Activated CD4-positive, alpha-beta T cell treated with anti-CD3 and anti-CD28 coated beads, Interleukin-2, amount 10 ng/mL, durations not matched to agents 7 days and 5 days (primary cell): ENCODE results near the gene PTPRG. TPM values are rescaled to one million over a fixed set of nuclear protein-coding genes. Genes with fewer than 3 reads are reported as not detected.

Experiments
- CTCF ChIA-PET: fragments of 350-600 bp; sonication (Branson Sonifier 250); formaldehyde crosslinking; loops from one replicate; lab custom pipeline; 2021; ENCODE audit warnings: antibody characterized with exemption; lab: Charles Lee
- POLR2A ChIA-PET: fragments of 350-600 bp; sonication (Branson Sonifier 250); formaldehyde crosslinking; loops from one replicate; lab custom pipeline; 2021; ENCODE audit warnings: antibody characterized with exemption; lab: Charles Lee
- DNase-seq: peaks from one replicate; pipeline ENCODE4 v3.0.0-alpha.2; 2020
- H3K27ac Mint-ChIP-seq: one replicate; pipeline ENCODE4 v1.8.0; 2021; ENCODE audit warnings: mild to moderate bottlenecking, moderate library complexity, mixed read lengths
- H3K27me3 Mint-ChIP-seq: one replicate; pipeline ENCODE4 v1.8.0; 2021; ENCODE audit warnings: mixed read lengths
- H3K36me3 Mint-ChIP-seq: one replicate; pipeline ENCODE4 v1.8.0; 2021; ENCODE audit warnings: low read depth, mixed read lengths
- H3K4me1 Mint-ChIP-seq: one replicate; pipeline ENCODE4 v1.8.0; 2021; ENCODE audit warnings: mixed read lengths
- H3K4me3 Mint-ChIP-seq: one replicate; pipeline ENCODE4 v1.8.0; 2021; ENCODE audit warnings: mild to moderate bottlenecking, moderate library complexity, mixed read lengths
- H3K9me3 Mint-ChIP-seq: one replicate; pipeline ENCODE4 v1.8.0; 2021; ENCODE audit warnings: mixed read lengths
- total RNA-seq, 2 experiments: library from RNA; stranded (reverse); gene quantifications; one replicate each; pipeline ENCODE4 v1.2.3, GENCODE V29; 2021

The PTPRG gene
- total RNA-seq, 2 experiments from 2014 or later: not detected

- POLR2A ChIA-PET: no interaction called here
- no peaks in the 10 kb centered on the region for H3K36me3 Mint-ChIP-seq
- peaks cover 6% of the 10 kb centered on the region for H3K4me1 Mint-ChIP-seq
- peaks cover 61% of the 10 kb centered on the region for H3K27me3 Mint-ChIP-seq
- H3K4me3 Mint-ChIP-seq: no peak overlapping the region
- no peaks in the 10 kb centered on the region for H3K9me3 Mint-ChIP-seq
- H3K27ac Mint-ChIP-seq: no peak overlapping the region
- CTCF ChIA-PET: interaction anchor here (1.5 kb wide), 1 partner anchor 12 kb away, joined by 3 read pairs; no protein-coding TSS in a partner anchor
- DNase-seq: no peak
Measured at GRCh38 chr3:61565569-61565968, 4.2 kb downstream of the PTPRG start.

- peaks cover 52% of the 10 kb centered on the region for H3K27me3 Mint-ChIP-seq
- no peak for DNase-seq
- ChIA-PET POLR2A (no interaction called here), CTCF (no interaction called here)
- H3K36me3 Mint-ChIP-seq: no peaks in the 10 kb centered on the region
- H3K27ac Mint-ChIP-seq: no peak overlapping the region
- H3K4me3 Mint-ChIP-seq: no peak overlapping the region
- no peaks in the 10 kb centered on the region for H3K9me3 Mint-ChIP-seq
- no peaks in the 10 kb centered on the region for H3K4me1 Mint-ChIP-seq
Measured at GRCh38 chr3:61568127-61568526, 6.8 kb downstream of the PTPRG start.

GRCh38 chr3:61569856-61570580 lies 8.6 kb downstream of the PTPRG start:
- Mint-ChIP-seq H3K9me3 (no peaks in the 10 kb centered on the region), H3K4me3 (no peak overlapping the region), H3K4me1 (no peaks in the 10 kb centered on the region), H3K27ac (no peak overlapping the region), H3K36me3 (no peaks in the 10 kb centered on the region), H3K27me3 (peaks cover 40% of the 10 kb centered on the region)
- CTCF ChIA-PET: no interaction called here
- DNase-seq: no peak
- POLR2A ChIA-PET: no interaction called here

GRCh38 chr3:61570813-61571212 lies 9.4 kb downstream of the PTPRG start:
- no peak overlapping the region for H3K4me3 Mint-ChIP-seq
- H3K4me1 Mint-ChIP-seq: no peaks in the 10 kb centered on the region

GRCh38 chr3:61571516-61572336 lies 10.4 kb downstream of the PTPRG start:
- Mint-ChIP-seq H3K9me3 (no peaks in the 10 kb centered on the region), H3K27ac (peak overlapping the region; percentile 22), H3K4me3 (no peak overlapping the region), H3K36me3 (no peaks in the 10 kb centered on the region), H3K27me3 (peaks cover 23% of the 10 kb centered on the region), H3K4me1 (no peaks in the 10 kb centered on the region)
- no peak for DNase-seq
- POLR2A ChIA-PET: no interaction called here
- CTCF ChIA-PET: interaction anchor here (0.6 kb wide), 1 partner anchor 20 kb away, joined by 3 read pairs; no protein-coding TSS in a partner anchor

More at GRCh38 chr3:61570813-61571212, 9.4 kb downstream of the PTPRG start:
- CTCF ChIA-PET: interaction anchor here (0.5 kb wide), 1 partner anchor 14 kb away, joined by 3 read pairs; no protein-coding TSS in a partner anchor
- Mint-ChIP-seq H3K27me3 (peaks cover 32% of the 10 kb centered on the region), H3K9me3 (no peaks in the 10 kb centered on the region), H3K36me3 (no peaks in the 10 kb centered on the region), H3K27ac (no peak overlapping the region)
- no peak for DNase-seq
- POLR2A ChIA-PET: no interaction called here

- Mint-ChIP-seq H3K36me3 (no peaks in the 10 kb centered on the region), H3K9me3 (no peaks in the 10 kb centered on the region), H3K27ac (no peak overlapping the region), H3K4me3 (no peak overlapping the region), H3K27me3 (peaks cover 24% of the 10 kb centered on the region), H3K4me1 (no peaks in the 10 kb centered on the region)
- DNase-seq: no peak
- ChIA-PET POLR2A (no interaction called here), CTCF (no interaction called here)
Measured at GRCh38 chr3:61572879-61573278, 11.5 kb downstream of the PTPRG start.

- Mint-ChIP-seq H3K9me3 (no peaks in the 10 kb centered on the region), H3K27me3 (peaks cover 19% of the 10 kb centered on the region), H3K36me3 (no peaks in the 10 kb centered on the region), H3K4me3 (no peak overlapping the region), H3K4me1 (no peaks in the 10 kb centered on the region), H3K27ac (no peak overlapping the region)
- CTCF ChIA-PET: no interaction called here
- no peak for DNase-seq
- POLR2A ChIA-PET: no interaction called here
Measured at GRCh38 chr3:61573441-61573840, 12.1 kb downstream of the PTPRG start.

- CTCF ChIA-PET: interaction anchor here (0.6 kb wide), 1 partner anchor 143 kb away, joined by 5 read pairs; no protein-coding TSS in a partner anchor
- DNase-seq: no peak
- POLR2A ChIA-PET: no interaction called here
- H3K27me3 Mint-ChIP-seq: peaks cover 13% of the 10 kb centered on the region
- no peaks in the 10 kb centered on the region for H3K36me3 Mint-ChIP-seq
- H3K27ac Mint-ChIP-seq: no peak overlapping the region
- no peaks in the 10 kb centered on the region for H3K9me3 Mint-ChIP-seq
- no peaks in the 10 kb centered on the region for H3K4me1 Mint-ChIP-seq
- H3K4me3 Mint-ChIP-seq: no peak overlapping the region
Measured at GRCh38 chr3:61574854-61575253, 13.5 kb downstream of the PTPRG start.

- Mint-ChIP-seq H3K4me1 (no peaks in the 10 kb centered on the region), H3K4me3 (no peak overlapping the region), H3K9me3 (no peaks in the 10 kb centered on the region), H3K36me3 (no peaks in the 10 kb centered on the region), H3K27ac (no peak overlapping the region), H3K27me3 (peaks cover 10% of the 10 kb centered on the region)
- ChIA-PET POLR2A (no interaction called here), CTCF (no interaction called here)
- DNase-seq: no peak
Measured at GRCh38 chr3:61575893-61576292, 14.5 kb downstream of the PTPRG start.

- Mint-ChIP-seq H3K27ac (no peak overlapping the region), H3K36me3 (no peaks in the 10 kb centered on the region), H3K9me3 (no peaks in the 10 kb centered on the region), H3K4me3 (no peak overlapping the region), H3K4me1 (no peaks in the 10 kb centered on the region), H3K27me3 (peaks cover 8% of the 10 kb centered on the region)
- DNase-seq: no peak
- ChIA-PET CTCF (interaction anchor here (0.6 to 1.3 kb wide), 4 partner anchors 13 to 1037 kb away, joined by 3 to 4 read pairs (median 3); no protein-coding TSS in a partner anchor), POLR2A (no interaction called here)
Measured at GRCh38 chr3:61577760-61578159, 16.4 kb downstream of the PTPRG start.

- Mint-ChIP-seq H3K4me1 (no peaks in the 10 kb centered on the region), H3K27ac (no peak overlapping the region), H3K4me3 (no peak overlapping the region), H3K36me3 (no peaks in the 10 kb centered on the region), H3K27me3 (peaks cover 3% of the 10 kb centered on the region), H3K9me3 (no peaks in the 10 kb centered on the region)
- DNase-seq: no peak
- ChIA-PET CTCF (interaction anchor here (1.2 to 1.3 kb wide), 2 partner anchors 17 to 68 kb away, joined by 3 to 4 read pairs; no protein-coding TSS in a partner anchor), POLR2A (no interaction called here)
Measured at GRCh38 chr3:61578667-61579367, 17.4 kb downstream of the PTPRG start.

- H3K27ac Mint-ChIP-seq: no peak overlapping the region
- ChIA-PET CTCF (no interaction called here), POLR2A (no interaction called here)
- no peaks in the 10 kb centered on the region for H3K9me3 Mint-ChIP-seq
- no peaks in the 10 kb centered on the region for H3K36me3 Mint-ChIP-seq
- H3K4me3 Mint-ChIP-seq: no peak overlapping the region
- H3K27me3 Mint-ChIP-seq: peaks cover 3% of the 10 kb centered on the region
- DNase-seq: no peak
- H3K4me1 Mint-ChIP-seq: no peaks in the 10 kb centered on the region
Measured at GRCh38 chr3:61579685-61580084, 18.3 kb downstream of the PTPRG start.
